ENCODE results near the gene ATXN10. TPM values are rescaled to one million over a fixed set of nuclear protein-coding genes. Genes with fewer than 3 reads are reported as not detected.

The ATXN10 gene
- total and polyA plus RNA-seq, 10 of the 15 experiments (the other 5 are each of a cell fraction or from before 2014, with no cell fraction given): 29.2 to 249 (median 146) TPM

- BruUV-seq (replicated peaks): no TSS peak
- ChIA-PET RAD21 (ENCODE audit: unreplicated experiment) (no interaction called here), POLR2A (no interaction called here), SMC1A (ENCODE audit: uncharacterized antibody, unreplicated experiment) (no interaction called here), CTCF (no interaction called here)
- no peak for DNase-seq (ENCODE audit: low read depth, low spot score)
- no peak for TF ChIP-seq ASH2L (IDR thresholded peaks at IDR 0.05; ENCODE audit: borderline replicate concordance, low read depth)
- no peak overlapping the region for H3K9ac ChIP-seq (ENCODE audit: control insufficient read depth, insufficient read depth, low read length)
- WGBS (ENCODE audit: insufficient coverage, insufficient replicate concordance, low lambda C conversion rate, missing lambda C conversion rate): 49% methylated on average over 7 of the region's 7 CpGs
- H3K27ac ChIP-seq (ENCODE audit: control insufficient read depth, insufficient read depth): no peak overlapping the region
- H3K4me2 ChIP-seq (ENCODE audit: control insufficient read depth, insufficient read depth): no peak overlapping the region
- H3K36me3 ChIP-seq (ENCODE audit: control insufficient read depth in 2 of 2, insufficient read depth in 2 of 2, low read length in 1 of 2): no peaks in the 10 kb centered on the region
- H3K4me1 ChIP-seq (ENCODE audit: control insufficient read depth, insufficient read depth, low read length): peaks cover 5% of the 10 kb centered on the region; the same call in 1 of the 2 replicates
- no peak overlapping the region for H2AFZ ChIP-seq (ENCODE audit: control insufficient read depth, low read depth, low read length)
- ATAC-seq: no peak
- no peaks in the 10 kb centered on the region for H4K20me1 ChIP-seq (ENCODE audit: control insufficient read depth, insufficient read depth)
- in situ Hi-C loops (cut with MboI) (no loop called here), intact Hi-C loops (cut with micrococcal nuclease; ENCODE audit: unreplicated experiment) (no loop called here)
- FAIRE-seq: no peak
- H3K4me3 ChIP-seq: no peak overlapping the region
- peaks cover 3 to 6% of the 10 kb centered on the region in 2 experiments; a peak in 3 of 4 replicates for H3K27me3 ChIP-seq (replicated peaks in 1 of 2; ENCODE audit: control insufficient read depth in 2 of 2, insufficient read depth in 2 of 2, low read length in 1 of 2)
- H3K79me2 ChIP-seq (ENCODE audit: control insufficient read depth, insufficient read depth, low read length): no peaks in the 10 kb centered on the region
- no peaks in the 10 kb centered on the region for H3K9me3 ChIP-seq (replicated peaks; ENCODE audit: control insufficient read depth, insufficient read depth, low read length)
Observed at GRCh38 chr22:45636683-45637082, 35.0 kb upstream of the ATXN10 start.

- no peak overlapping the region for H3K4me3 ChIP-seq
- no peak for ATAC-seq
- H4K20me1 ChIP-seq (ENCODE audit: control insufficient read depth, insufficient read depth): no peaks in the 10 kb centered on the region
- FAIRE-seq: no peak
- in situ Hi-C loops (cut with MboI) (no loop called here), intact Hi-C loops (cut with micrococcal nuclease; ENCODE audit: unreplicated experiment) (no loop called here)
- H3K4me1 ChIP-seq (ENCODE audit: control insufficient read depth, insufficient read depth, low read length): peaks cover 5% of the 10 kb centered on the region; the same call in 1 of the 2 replicates
- RAD21 ChIA-PET (ENCODE audit: unreplicated experiment): no interaction called here
- no peak overlapping the region for H3K4me2 ChIP-seq (ENCODE audit: control insufficient read depth, insufficient read depth)
- no peak overlapping the region for H3K9ac ChIP-seq (ENCODE audit: control insufficient read depth, insufficient read depth, low read length)
- H3K27ac ChIP-seq (ENCODE audit: control insufficient read depth, insufficient read depth): no peak overlapping the region
- H2AFZ ChIP-seq (ENCODE audit: control insufficient read depth, low read depth, low read length): no peak overlapping the region
- no peaks in the 10 kb centered on the region for H3K9me3 ChIP-seq (replicated peaks; ENCODE audit: control insufficient read depth, insufficient read depth, low read length)
- H3K36me3 ChIP-seq (ENCODE audit: control insufficient read depth in 2 of 2, insufficient read depth in 2 of 2, low read length in 1 of 2): no peaks in the 10 kb centered on the region
- H3K79me2 ChIP-seq (ENCODE audit: control insufficient read depth, insufficient read depth, low read length): no peaks in the 10 kb centered on the region
- BruUV-seq (replicated peaks): no TSS peak
- no peak for DNase-seq (ENCODE audit: low read depth, low spot score)
- CTCF ChIA-PET: interaction anchor here (1.0 kb wide), 1 partner anchor 9 kb away, joined by 3 read pairs; no protein-coding TSS in a partner anchor
- POLR2A ChIA-PET: no interaction called here
- peaks cover 3 to 4% of the 10 kb centered on the region in 2 experiments; a peak in 3 of 4 replicates for H3K27me3 ChIP-seq (replicated peaks in 1 of 2; ENCODE audit: control insufficient read depth in 2 of 2, insufficient read depth in 2 of 2, low read length in 1 of 2)
- SMC1A ChIA-PET (ENCODE audit: uncharacterized antibody, unreplicated experiment): no interaction called here
- 55% methylated on average over 3 of the region's 3 CpGs for WGBS (ENCODE audit: insufficient coverage, insufficient replicate concordance, low lambda C conversion rate, missing lambda C conversion rate)
- TF ChIP-seq POLR2A (IDR thresholded peaks at IDR 0.05; ENCODE audit: low read depth, low read length) (no peak), SREBF2 (IDR thresholded peaks at IDR 0.05; ENCODE audit: low read length) (no peak), SMAD5 (IDR thresholded peaks at IDR 0.05; ENCODE audit: low read depth) (no peak), CHD2 (IDR thresholded peaks at IDR 0.05; ENCODE audit: borderline replicate concordance, low read depth, low read length) (no peak), SMC3 (IDR thresholded peaks at IDR 0.05; ENCODE audit: borderline replicate concordance, low read length) (no peak), EED (IDR thresholded peaks at IDR 0.05; ENCODE audit: low read depth) (no peak), ZNF274 (IDR thresholded peaks at IDR 0.05; ENCODE audit: insufficient read depth, insufficient read length) (no peak), ZNF24 (IDR thresholded peaks at IDR 0.05) (no peak), LARP7 (IDR thresholded peaks at IDR 0.05) (no peak), YBX1 (IDR thresholded peaks at IDR 0.05) (no peak), MAX (IDR thresholded peaks at IDR 0.05; ENCODE audit: low read depth, low read length) (no peak), CBX3 (IDR thresholded peaks at IDR 0.05; ENCODE audit: borderline replicate concordance, low read depth) (no peak), IRF3 (IDR thresholded peaks at IDR 0.05) (no peak), STAT1 (conservative IDR thresholded peaks at IDR 0.05) (no peak), JUNB (IDR thresholded peaks at IDR 0.05) (no peak), CREM (IDR thresholded peaks at IDR 0.05; ENCODE audit: low read depth) (no peak), POLR2AphosphoS2 (IDR thresholded peaks at IDR 0.05; ENCODE audit: low read depth, low read length) (no peak)
Observed at GRCh38 chr22:45638197-45638596, 33.4 kb upstream of the ATXN10 start.

Measured in GM12878 (cell line).